HG02759 (cell line): ENCODE data around the gene KCNIP1.

ENCODE experiments used
- ATAC-seq: cut with Tn5 transposase; IDR thresholded peaks from one replicate; pipeline ENCODE4 v1.9.1; 2021; ENCODE audit warnings: mild to moderate bottlenecking, moderate library complexity; ENCODE audit not compliant: unreplicated experiment

KCNIP1 gene

GRCh38 chr5:170638454-170639220 lies 134.8 kb downstream of the KCNIP1 start:
- peak; percentile 83 for ATAC-seq

DNA sequence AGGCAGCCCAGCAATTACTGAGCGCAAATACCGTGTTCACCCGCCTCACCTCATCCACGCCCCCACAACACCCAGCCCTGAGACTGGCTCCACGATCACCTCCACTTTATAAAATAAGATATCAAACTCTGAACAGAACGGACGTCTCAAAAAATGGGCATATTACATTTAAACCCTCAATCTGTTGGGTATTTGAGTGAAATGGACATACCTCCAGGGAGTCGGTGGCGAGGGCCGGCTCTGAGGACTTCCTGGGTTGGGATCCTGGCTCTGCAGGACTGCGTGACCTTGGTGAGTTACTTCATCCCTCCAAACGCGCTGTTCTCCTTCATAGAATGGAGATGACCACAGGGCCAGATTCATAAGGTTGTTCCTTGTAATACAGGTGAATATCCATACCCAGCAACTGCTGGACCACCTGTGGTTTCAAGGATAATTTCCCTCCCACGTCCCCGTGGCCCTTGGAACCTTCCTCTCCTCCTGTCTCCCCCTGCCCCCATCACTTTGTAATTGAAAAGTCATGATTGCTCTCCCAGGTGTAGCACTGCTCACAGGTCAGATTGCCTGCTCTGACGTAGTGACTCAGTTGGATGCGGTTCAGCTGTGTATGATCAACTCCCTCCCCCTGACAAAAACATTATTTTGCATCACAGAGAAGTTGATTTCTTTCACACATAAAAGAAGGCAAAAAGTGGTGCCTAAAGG lies 135.6 kb downstream of the KCNIP1 start:
- no peak for ATAC-seq

DNA sequence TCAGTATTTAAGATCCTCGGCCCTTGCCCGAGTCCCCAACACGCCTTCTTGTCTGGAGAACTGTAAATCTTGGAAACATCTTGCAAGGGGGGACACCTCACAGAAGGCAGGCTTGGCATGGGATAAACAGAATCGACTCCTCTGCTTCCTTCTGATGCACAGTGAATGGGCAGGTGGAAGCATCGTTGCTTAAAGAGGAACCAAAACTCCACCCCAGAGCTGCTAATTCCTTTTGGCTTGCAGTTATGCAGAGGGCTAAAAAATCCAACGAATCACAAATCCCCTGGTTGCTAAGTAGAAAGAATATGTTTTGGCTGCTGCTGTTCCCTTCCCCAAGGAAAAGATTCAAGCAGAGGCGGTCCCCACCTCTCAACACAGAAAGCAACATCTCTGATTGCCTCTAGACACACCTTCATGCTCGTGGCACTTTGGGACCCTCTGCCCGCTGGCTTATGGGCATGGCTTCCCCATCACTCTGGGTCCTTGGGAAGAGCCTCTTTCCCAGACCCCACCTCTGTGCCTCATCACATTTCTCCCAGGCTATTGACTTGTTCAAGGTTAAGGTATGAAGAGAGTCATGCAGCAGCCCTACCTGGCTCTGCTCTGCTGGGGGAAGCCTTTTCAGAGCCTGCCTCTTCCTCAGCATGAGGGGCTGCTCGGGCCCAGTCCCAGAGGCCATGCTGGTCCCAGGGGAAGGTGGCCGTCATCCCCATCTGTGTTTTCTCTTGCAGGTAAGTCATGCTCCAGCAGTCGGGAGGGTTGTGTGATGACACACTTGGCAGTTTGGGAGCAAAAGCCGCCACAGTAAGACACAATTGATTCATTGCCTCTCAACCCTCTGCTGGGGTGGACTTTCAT lies 137.1 kb downstream of the KCNIP1 start:
- no peak for ATAC-seq

DNA sequence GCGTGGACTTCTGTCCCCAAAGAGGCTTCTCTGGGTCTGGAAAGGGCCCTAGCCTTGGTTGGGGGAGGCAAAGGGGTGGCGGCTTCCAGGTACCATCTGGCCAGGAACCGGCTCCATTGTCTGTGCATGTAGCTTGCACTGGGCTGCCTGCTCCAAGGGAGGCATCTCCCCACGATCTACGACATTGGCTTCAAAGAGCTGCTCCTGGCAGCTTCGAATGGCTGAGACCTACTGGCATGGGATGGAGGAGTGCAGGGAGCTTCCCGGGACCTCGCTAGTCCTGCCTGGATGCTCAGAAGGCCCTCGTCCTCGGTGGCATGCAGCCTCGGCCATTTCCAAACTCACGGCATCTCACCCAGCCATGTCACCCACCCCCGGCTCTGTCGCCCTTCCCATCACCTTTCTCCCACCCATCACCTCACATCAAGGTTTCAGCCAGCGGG lies 137.8 kb downstream of the KCNIP1 start:
- no peak for ATAC-seq

GRCh38 chr5:170642066-170642735 lies 138.4 kb downstream of the KCNIP1 start:
- ATAC-seq: no peak

DNA sequence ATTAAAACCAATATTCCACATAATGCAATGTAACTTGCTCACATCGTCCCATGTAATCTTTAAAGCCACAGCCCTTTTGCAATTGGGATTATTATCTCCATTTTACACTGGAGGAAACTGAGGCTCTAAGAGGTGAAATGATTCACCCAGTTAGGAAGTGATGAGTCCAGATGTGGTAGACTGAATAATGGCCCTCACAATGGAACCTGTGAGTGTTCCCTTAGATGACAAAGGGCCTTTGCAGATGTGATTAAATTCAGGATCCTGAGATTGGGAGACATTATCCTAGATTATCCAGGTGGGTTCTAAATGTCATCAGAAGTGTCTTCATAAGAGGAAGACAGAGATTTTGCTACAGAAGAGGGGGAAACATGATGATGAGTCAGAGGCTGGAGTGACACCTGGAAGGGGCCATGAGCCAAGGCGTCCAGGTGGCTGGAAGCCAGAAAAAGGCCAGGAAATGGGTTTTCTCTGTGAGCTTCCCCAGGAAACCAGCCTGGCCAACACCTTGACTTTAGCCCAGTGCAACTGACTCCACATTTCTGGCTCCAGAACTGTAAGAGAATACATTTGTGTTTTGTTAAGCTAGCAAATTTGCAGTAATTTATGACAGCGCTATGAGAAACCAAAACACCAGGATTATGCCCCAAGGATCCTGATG lies 139.1 kb downstream of the KCNIP1 start:
- ATAC-seq: no peak

DNA sequence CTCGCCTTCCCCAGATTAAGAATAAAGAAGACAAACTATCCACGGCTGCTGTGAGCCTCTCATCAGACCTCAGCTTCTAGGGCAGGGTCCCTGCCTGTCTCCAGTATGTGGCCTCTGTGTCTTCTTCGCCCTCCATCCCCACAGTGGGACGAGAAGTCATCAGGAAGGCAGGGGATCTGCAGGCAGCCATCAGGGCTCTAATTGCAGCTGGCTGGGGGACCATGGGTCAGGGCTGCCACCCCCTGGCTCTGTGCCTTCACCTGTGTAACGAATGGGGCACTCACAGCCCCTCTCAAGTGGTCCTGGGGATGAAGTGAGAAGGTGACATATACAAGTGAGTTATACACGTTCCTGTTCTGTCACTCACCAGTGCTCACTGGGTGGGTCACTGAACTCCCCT lies 139.8 kb downstream of the KCNIP1 start:
- ATAC-seq: no peak

DNA sequence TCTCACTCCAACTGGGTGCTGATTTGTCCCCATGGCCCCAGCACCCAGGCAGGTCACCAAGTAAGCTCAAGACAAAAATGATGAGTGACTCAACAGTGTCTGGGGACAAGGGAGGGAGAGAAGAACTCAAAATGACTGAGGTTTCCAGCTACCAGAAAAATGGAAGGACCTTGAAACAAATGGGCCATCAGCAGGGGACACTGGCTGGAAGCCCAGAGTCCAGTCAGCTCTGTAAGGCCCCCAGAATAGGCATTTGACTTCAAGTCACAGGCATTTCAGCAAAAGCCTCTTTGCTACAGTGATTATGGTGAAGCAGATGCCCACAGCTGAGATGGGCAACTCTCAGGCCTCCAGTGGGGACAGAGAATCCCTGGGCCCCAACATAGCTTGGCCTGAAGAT lies 140.7 kb downstream of the KCNIP1 start:
- ATAC-seq: no peak

DNA sequence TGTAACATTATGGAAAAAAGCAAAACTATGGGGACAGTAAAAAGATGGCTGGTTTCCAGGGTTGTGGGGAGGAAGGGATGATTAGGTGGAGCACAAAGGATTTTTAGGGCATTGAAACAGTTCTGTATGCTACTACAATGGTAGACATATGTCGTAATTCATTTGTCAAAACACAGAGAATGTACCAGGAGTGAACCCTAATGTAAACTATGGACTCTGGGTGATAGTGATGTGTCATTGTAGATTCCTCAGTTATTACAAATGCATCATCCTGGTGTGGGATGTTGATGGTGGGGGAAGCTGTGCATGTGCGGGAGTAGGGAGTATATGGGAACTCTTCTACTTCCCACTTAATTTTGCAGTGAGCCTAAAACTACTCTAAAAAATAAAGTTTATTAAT lies 144.7 kb downstream of the KCNIP1 start:
- no peak for ATAC-seq

DNA sequence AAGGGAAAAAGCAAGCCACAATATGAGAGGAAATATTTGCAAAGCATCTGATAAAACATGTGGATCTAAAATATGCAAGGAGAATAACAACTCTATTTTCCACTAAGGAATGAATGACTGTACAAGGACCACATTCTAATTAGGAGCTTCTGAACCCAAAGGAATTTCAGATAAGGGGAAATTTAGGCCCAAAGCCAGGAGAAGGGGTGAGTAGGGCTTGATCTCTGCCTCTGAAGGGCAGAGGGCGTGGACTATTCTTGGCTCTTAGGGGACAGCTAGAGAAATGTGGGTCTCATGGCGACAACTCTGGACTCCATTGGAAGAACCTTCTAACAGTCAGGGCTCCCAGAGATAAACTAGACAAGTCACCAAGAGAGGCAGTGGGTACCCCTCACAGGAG lies 147.0 kb downstream of the KCNIP1 start:
- ATAC-seq: no peak

DNA sequence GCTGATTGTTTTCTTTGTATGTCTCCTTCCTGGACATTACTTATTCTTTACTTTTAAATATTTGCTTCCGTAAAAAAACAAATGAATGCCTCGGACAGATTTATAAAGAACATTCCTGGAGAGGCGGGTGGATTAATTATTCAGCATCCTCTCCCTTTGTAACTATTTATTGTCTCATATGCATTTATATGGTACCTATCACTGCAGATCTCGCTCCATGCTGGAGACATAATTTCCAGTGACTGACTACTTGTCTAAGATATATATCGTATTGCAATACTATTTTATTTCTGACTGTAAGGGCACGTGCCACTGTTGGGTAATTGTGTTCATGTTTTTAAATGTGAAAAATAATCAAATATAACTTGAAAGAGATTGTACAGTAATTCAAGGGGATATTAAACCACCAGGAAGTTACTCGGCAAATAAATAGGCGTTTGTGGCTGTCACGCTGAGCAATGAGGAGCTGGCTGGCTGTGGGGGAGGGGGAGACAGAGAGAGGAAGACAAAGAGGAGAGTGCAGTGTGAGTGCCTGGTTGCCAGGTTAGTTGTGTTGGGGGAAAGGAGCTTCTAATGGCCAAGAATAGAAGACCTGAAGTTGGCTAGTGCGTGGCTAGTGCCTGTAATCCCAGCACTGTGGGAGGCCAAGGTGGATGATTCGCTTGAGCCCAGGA lies 147.9 kb downstream of the KCNIP1 start:
- no peak for ATAC-seq

DNA sequence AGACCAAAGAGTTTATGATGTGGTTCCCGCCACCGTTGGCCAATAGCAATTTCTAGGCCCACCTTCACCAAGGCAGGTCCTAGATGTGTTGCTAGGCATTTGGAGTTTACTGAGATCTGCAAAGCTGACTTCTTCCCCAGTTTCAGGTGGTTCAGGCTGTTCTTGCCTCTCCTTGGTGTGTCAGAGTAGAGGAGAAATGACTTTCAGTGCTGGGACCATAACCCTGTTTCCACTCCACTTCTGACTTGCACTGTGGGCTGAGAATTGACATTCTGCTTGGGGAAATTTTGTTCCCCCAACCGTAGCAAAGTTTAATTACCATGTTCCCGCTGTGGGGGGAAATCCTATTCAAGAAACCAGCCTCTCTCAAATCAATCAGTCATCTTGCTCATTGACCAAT lies 151.7 kb downstream of the KCNIP1 start:
- peak; percentile 64 for ATAC-seq

- no peak for ATAC-seq
These were observed 152.1 kb downstream of the KCNIP1 start for GRCh38 chr5:170655920-170656319.

DNA sequence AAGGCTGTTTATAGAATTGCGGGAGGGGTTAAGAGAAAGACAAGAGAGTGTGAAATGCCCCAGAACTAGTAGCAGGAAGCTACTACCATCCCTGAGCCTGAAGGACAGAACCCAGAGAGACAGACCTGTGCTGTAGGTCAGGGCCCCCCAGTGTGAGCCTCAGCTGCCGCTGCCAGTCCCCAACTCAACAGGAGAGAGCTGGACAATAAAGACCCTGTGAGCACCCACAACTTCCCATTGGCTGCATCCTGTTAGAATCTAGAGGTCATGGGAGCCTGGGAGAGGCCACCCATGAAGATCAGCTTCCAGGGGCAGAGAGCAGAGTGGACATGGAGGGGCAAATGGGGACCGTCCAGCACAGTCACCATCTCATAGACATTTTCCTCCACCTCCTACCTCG lies 152.5 kb downstream of the KCNIP1 start:
- ATAC-seq: no peak

GRCh38 chr5:170660531-170660930 lies 156.7 kb downstream of the KCNIP1 start:
- no peak for ATAC-seq

- ATAC-seq: peak; percentile 58
These were observed 159.1 kb downstream of the KCNIP1 start for GRCh38 chr5:170662966-170663365.

DNA sequence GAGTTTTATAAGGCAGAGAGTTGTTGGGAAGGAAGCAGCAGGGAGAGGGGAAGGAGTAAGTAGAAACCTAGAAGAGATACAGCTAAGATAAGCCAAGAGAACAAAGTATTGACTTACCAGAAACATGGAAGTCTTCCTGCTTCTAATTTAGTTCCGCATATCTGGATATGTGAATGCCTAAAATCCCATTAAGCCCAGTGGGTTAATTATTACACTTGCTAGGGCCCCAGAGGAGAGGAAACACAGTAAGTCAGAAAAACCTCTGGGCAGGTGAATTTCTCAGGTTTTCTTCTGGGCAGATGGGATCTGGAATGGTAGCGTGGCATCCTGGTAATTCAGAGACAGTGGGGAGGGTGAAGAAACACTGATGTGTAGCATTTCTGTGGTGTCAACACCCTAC lies 175.0 kb downstream of the KCNIP1 start:
- ATAC-seq: no peak

DNA sequence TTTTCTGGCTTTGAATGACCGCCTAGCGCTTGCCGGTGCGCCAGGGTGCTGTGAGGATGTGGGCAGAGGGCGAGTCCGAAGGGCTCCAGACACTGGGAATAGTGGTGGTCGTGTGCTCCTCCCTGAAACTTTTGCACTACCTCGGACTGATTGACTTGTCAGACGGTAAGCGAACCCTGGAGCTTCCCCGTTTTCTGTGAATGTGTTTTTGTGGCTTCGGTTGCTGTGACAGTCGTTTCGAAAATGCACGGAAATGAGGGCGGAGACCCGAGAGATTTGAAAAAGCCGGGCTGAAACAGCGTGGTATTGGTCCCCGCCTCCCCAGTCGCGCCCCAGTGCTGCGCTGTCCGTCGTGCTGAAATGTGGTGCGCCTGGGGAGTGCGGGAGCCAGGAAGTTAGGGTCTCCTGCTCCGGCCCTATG lies 177.2 kb downstream of the KCNIP1 start:
- ATAC-seq: peak; percentile 69

GRCh38 chr5:170691657-170692056 lies 187.8 kb downstream of the KCNIP1 start:
- ATAC-seq: no peak

DNA sequence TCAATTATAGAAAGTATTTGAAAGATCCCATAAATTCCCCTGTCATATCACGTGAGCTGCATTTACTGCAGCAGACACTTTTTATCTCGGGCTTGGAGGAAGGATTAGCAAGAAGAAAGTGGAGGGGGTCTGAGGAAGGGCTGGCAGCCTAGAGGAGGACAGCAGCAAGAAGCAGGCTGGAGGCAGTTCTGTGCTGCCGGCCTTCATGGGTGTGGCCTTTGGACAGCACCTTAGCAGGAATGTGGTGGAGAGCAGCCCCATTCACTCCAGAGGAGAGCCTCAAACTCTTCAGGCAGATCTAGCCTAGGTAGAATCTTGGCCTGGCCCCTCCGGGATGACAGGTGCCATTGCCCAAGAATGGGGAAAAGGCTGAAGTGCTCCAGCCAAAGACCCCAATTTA lies 189.9 kb downstream of the KCNIP1 start:
- ATAC-seq: no peak
